Lower leg skin (tissue), 3 donors: ENCODE data around the gene ARPC1A.

Experiments
- POLR2A ChIP-seq, 2 donors: fragments of 450-650 bp; IDR thresholded peaks; one replicate each; pipeline ENCODE4 v1.6.1; 2016 to 2017; ENCODE audit warnings: antibody characterized with exemption in 2 of 2, mild to moderate bottlenecking in 1 of 2, moderate library complexity in 1 of 2
- TF ChIP-seq, protein P1 (sequence below), 3 donors: fragments of 450-650 bp; IDR thresholded peaks; one replicate each; pipeline ENCODE4 v1.5.1; 2016; ENCODE audit warnings: antibody characterized with exemption in 3 of 3, mild to moderate bottlenecking in 3 of 3, moderate library complexity in 2 of 3

DNA sequence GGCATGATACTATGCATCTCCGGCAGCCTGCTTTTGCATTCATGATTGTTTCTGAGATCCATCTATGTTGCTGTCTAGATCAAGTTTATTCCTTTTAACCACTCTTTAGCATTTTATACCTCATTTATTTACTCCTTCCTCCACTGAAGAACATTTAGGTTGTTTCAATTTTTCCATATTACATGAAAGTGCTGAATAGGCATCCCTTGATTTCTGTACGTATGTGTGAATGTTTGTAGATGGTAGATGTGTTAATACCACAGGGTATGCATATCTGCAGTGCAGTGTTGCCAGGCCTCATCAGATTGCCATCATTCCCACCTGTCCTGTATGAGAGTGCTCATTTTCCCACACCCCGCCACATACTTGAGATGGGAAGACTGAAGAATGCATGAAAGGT, 13.9 kb downstream of the ARPC1A start:
- TF ChIP-seq, protein P1, sequence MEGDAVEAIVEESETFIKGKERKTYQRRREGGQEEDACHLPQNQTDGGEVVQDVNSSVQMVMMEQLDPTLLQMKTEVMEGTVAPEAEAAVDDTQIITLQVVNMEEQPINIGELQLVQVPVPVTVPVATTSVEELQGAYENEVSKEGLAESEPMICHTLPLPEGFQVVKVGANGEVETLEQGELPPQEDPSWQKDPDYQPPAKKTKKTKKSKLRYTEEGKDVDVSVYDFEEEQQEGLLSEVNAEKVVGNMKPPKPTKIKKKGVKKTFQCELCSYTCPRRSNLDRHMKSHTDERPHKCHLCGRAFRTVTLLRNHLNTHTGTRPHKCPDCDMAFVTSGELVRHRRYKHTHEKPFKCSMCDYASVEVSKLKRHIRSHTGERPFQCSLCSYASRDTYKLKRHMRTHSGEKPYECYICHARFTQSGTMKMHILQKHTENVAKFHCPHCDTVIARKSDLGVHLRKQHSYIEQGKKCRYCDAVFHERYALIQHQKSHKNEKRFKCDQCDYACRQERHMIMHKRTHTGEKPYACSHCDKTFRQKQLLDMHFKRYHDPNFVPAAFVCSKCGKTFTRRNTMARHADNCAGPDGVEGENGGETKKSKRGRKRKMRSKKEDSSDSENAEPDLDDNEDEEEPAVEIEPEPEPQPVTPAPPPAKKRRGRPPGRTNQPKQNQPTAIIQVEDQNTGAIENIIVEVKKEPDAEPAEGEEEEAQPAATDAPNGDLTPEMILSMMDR (IDR thresholded peaks at IDR 0.05) = no peak
- no peak for TF ChIP-seq POLR2A (IDR thresholded peaks at IDR 0.05)
